WTC11 (cell line): Measurements from ENCODE around the gene KCNMB4. TPM values are rescaled to one million over a fixed set of nuclear protein-coding genes. Genes with fewer than 3 reads are reported as not detected.

ENCODE experiments used
- ATAC-seq: fragments of 200-7000 bp; cut with Tn5 transposase; 2 replicates; pipeline ENCODE4 v1.10.0; 2021; ENCODE audit warnings: mild to moderate bottlenecking, moderate library complexity
- CTCF ChIA-PET: fragments of 300-600 bp; sonication (Branson Sonifier 250); formaldehyde crosslinking; loops from one replicate; lab custom pipeline; 2021; ENCODE audit warnings: antibody characterized with exemption; lab: Charles Lee
- POLR2A ChIA-PET: fragments of 350-600 bp; sonication (Branson Sonifier 250); formaldehyde crosslinking; loops from one replicate; lab custom pipeline; 2021; ENCODE audit warnings: antibody characterized with exemption; lab: Charles Lee
- DNase-seq: peaks from one replicate; pipeline ENCODE4 v3.0.0; 2021; ENCODE audit warnings: low spot score
- H3K27ac Mint-ChIP-seq: 2 replicates; pipeline ENCODE4 v1.8.0; 2021; ENCODE audit warnings: mixed read lengths
- H3K27me3 Mint-ChIP-seq: 2 replicates; pipeline ENCODE4 v1.8.0; 2021; ENCODE audit warnings: low read depth, mild to moderate bottlenecking, moderate library complexity, mixed read lengths
- H3K36me3 Mint-ChIP-seq: 2 replicates; pipeline ENCODE4 v1.8.0; 2021; ENCODE audit warnings: mixed read lengths
- H3K4me1 Mint-ChIP-seq: 2 replicates; pipeline ENCODE4 v1.8.0; 2022; ENCODE audit warnings: mixed read lengths
- H3K4me3 Mint-ChIP-seq: 2 replicates; pipeline ENCODE4 v1.8.0; 2021; ENCODE audit warnings: mild to moderate bottlenecking, moderate library complexity, mixed read lengths
- H3K9me3 Mint-ChIP-seq: 2 replicates; pipeline ENCODE4 v1.8.0; 2021; ENCODE audit warnings: mixed read lengths
- CREB1 ChIP-seq: sonication (generic); formaldehyde crosslinking; IDR thresholded peaks from 2 replicates; pipeline ENCODE4 v1.8.0; 2023; ENCODE audit warnings: mild to moderate bottlenecking, missing genetic modification reagents
- ELF4 ChIP-seq: sonication (generic); formaldehyde crosslinking; IDR thresholded peaks from 2 replicates; pipeline ENCODE4 v1.8.1; 2022; ENCODE audit warnings: low read depth, mild to moderate bottlenecking, moderate library complexity, missing genetic modification reagents
- EMX1 ChIP-seq: fragments of 250-450 bp; sonication (Bioruptor Pico); IDR thresholded peaks from 2 replicates; pipeline ENCODE4 v1.8.0; 2021; ENCODE audit warnings: mild to moderate bottlenecking
- FOXP1 ChIP-seq: sonication (generic); formaldehyde crosslinking; IDR thresholded peaks from 2 replicates; pipeline ENCODE4 v1.8.0; 2022; ENCODE audit warnings: missing genetic modification reagents, mild to moderate bottlenecking, moderate library complexity, borderline replicate concordance
- GRHL2 ChIP-seq: fragments of 250-450 bp; sonication (Bioruptor Pico); IDR thresholded peaks from 2 replicates; pipeline ENCODE4 v1.8.0; 2022; ENCODE audit warnings: mild to moderate bottlenecking, moderate library complexity; ENCODE audit not compliant: insufficient replicate concordance, severe bottlenecking
- JAZF1 ChIP-seq: fragments of 250-450 bp; sonication (Bioruptor Pico); IDR thresholded peaks from 2 replicates; pipeline ENCODE4 v1.9.0; 2021; ENCODE audit warnings: moderate library complexity, mild to moderate bottlenecking, inconsistent platforms
- JUN ChIP-seq: sonication (generic); formaldehyde crosslinking; IDR thresholded peaks from 2 replicates; pipeline ENCODE4 v1.8.0; 2023; ENCODE audit warnings: mild to moderate bottlenecking, missing genetic modification reagents
- MXD4 ChIP-seq: fragments of 250-450 bp; sonication (Bioruptor Pico); IDR thresholded peaks from 2 replicates; pipeline ENCODE4 v1.8.0; 2021; ENCODE audit warnings: mild to moderate bottlenecking, moderate library complexity, borderline replicate concordance
- TCF7 ChIP-seq: sonication (generic); formaldehyde crosslinking; IDR thresholded peaks from 2 replicates; pipeline ENCODE4 v1.8.0; 2022; ENCODE audit warnings: mild to moderate bottlenecking, low read depth, missing genetic modification reagents, moderate library complexity
- TEAD1 ChIP-seq: sonication (generic); formaldehyde crosslinking; IDR thresholded peaks from 2 replicates; pipeline ENCODE4 v1.8.0; 2022; ENCODE audit warnings: mild to moderate bottlenecking, missing genetic modification reagents
- TEAD4 ChIP-seq: sonication (generic); formaldehyde crosslinking; IDR thresholded peaks from 2 replicates; pipeline ENCODE4 v1.8.0; 2022; ENCODE audit warnings: mild to moderate bottlenecking, missing genetic modification reagents
- ZBTB21 ChIP-seq: sonication (generic); formaldehyde crosslinking; IDR thresholded peaks from 2 replicates; pipeline ENCODE4 v1.8.1; 2023; ENCODE audit warnings: mild to moderate bottlenecking, missing genetic modification reagents, borderline replicate concordance
- ZNF219 ChIP-seq: sonication (generic); formaldehyde crosslinking; IDR thresholded peaks from 2 replicates; pipeline ENCODE4 v1.8.0; 2023; ENCODE audit warnings: missing genetic modification reagents, mild to moderate bottlenecking, borderline replicate concordance
- ZNF317 ChIP-seq: sonication (generic); formaldehyde crosslinking; IDR thresholded peaks from 2 replicates; pipeline ENCODE4 v1.8.1; 2023; ENCODE audit warnings: low read depth, mild to moderate bottlenecking, moderate library complexity, missing genetic modification reagents, borderline replicate concordance
- total RNA-seq: library from RNA; stranded (reverse); gene quantifications from 3 replicates; pipeline ENCODE4 v1.2.3, GENCODE V29; 2021
- TF ChIP-seq, protein P1 (sequence below): sonication (generic); formaldehyde crosslinking; IDR thresholded peaks from 2 replicates; pipeline ENCODE4 v1.8.1; 2023; ENCODE audit warnings: mild to moderate bottlenecking, missing genetic modification reagents, moderate library complexity
- TF ChIP-seq, protein P2 (sequence below): sonication (generic); formaldehyde crosslinking; IDR thresholded peaks from 2 replicates; pipeline ENCODE4 v1.8.1; 2023; ENCODE audit warnings: mild to moderate bottlenecking, missing genetic modification reagents, borderline replicate concordance
- TF ChIP-seq, protein P3 (sequence below): fragments of 250-450 bp; sonication (Bioruptor Pico); IDR thresholded peaks from 2 replicates; pipeline ENCODE4 v1.8.0; 2021; ENCODE audit warnings: mild to moderate bottlenecking
- TF ChIP-seq, protein P4 (sequence below): sonication (generic); formaldehyde crosslinking; IDR thresholded peaks from 2 replicates; pipeline ENCODE4 v1.8.1; 2022; ENCODE audit warnings: missing genetic modification reagents, borderline replicate concordance
- TF ChIP-seq, protein P5 (sequence below): fragments of 250-450 bp; sonication (Bioruptor Pico); IDR thresholded peaks from 2 replicates; pipeline ENCODE4 v1.9.0; 2021; ENCODE audit warnings: mild to moderate bottlenecking
- TF ChIP-seq, protein P6 (sequence below): fragments of 250-450 bp; sonication (Bioruptor Pico); IDR thresholded peaks from 2 replicates; pipeline ENCODE4 v1.9.0; 2021; ENCODE audit warnings: mild to moderate bottlenecking
- TF ChIP-seq, protein P7 (sequence below): fragments of 250-450 bp; sonication (Bioruptor Pico); IDR thresholded peaks from 2 replicates; pipeline ENCODE4 v2.1.2; 2022; ENCODE audit warnings: mild to moderate bottlenecking, moderate library complexity
- TF ChIP-seq, protein P8 (sequence below): sonication (generic); formaldehyde crosslinking; IDR thresholded peaks from 2 replicates; pipeline ENCODE4 v1.8.1; 2023; ENCODE audit warnings: mild to moderate bottlenecking, missing genetic modification reagents

The KCNMB4 gene
- total RNA-seq, 1 experiment from 2014 or later, result 23.3 TPM

DNA sequence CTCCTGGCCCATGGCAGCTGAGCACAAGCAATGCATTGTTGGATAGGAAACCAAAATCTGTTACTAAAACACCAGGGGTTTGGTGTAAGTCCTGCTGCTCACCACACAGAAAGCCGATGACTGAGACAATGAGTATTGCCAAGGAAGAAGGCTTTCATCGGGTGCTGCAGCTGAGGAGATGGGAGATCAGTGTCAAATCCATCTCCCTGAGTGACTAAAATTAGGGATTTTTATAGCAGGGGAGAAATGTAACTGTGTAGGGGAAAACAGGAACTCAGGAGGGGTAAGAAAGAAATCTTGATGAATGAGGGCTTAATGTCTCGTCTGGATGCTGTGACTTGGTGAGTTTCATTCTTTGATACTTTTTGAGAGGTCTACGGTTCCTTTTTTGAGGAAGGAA lies 97.9 kb downstream of the KCNMB4 start:
- POLR2A ChIA-PET, result no interaction called here
- H3K27ac Mint-ChIP-seq, result no peak overlapping the region
- peaks cover 6% of the 10 kb centered on the region for H3K27me3 Mint-ChIP-seq
- H3K36me3 Mint-ChIP-seq, result peaks cover 47% of the 10 kb centered on the region
- TF ChIP-seq ZNF317 (CRISPR knock-in tag) (no peak), TCF7 (CRISPR knock-in tag) (no peak), EMX1 (CRISPR knock-in tag) (no peak), ZBTB21 (no peak), ZNF219 (CRISPR knock-in tag) (no peak), TEAD4 (CRISPR knock-in tag) (no peak), FOXP1 (no peak), ELF4 (CRISPR knock-in tag) (no peak)
- TF ChIP-seq, protein P1, sequence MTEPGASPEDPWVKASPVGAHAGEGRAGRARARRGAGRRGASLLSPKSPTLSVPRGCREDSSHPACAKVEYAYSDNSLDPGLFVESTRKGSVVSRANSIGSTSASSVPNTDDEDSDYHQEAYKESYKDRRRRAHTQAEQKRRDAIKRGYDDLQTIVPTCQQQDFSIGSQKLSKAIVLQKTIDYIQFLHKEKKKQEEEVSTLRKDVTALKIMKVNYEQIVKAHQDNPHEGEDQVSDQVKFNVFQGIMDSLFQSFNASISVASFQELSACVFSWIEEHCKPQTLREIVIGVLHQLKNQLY (CRISPR knock-in tag), result no peak
- TF ChIP-seq, protein P2, sequence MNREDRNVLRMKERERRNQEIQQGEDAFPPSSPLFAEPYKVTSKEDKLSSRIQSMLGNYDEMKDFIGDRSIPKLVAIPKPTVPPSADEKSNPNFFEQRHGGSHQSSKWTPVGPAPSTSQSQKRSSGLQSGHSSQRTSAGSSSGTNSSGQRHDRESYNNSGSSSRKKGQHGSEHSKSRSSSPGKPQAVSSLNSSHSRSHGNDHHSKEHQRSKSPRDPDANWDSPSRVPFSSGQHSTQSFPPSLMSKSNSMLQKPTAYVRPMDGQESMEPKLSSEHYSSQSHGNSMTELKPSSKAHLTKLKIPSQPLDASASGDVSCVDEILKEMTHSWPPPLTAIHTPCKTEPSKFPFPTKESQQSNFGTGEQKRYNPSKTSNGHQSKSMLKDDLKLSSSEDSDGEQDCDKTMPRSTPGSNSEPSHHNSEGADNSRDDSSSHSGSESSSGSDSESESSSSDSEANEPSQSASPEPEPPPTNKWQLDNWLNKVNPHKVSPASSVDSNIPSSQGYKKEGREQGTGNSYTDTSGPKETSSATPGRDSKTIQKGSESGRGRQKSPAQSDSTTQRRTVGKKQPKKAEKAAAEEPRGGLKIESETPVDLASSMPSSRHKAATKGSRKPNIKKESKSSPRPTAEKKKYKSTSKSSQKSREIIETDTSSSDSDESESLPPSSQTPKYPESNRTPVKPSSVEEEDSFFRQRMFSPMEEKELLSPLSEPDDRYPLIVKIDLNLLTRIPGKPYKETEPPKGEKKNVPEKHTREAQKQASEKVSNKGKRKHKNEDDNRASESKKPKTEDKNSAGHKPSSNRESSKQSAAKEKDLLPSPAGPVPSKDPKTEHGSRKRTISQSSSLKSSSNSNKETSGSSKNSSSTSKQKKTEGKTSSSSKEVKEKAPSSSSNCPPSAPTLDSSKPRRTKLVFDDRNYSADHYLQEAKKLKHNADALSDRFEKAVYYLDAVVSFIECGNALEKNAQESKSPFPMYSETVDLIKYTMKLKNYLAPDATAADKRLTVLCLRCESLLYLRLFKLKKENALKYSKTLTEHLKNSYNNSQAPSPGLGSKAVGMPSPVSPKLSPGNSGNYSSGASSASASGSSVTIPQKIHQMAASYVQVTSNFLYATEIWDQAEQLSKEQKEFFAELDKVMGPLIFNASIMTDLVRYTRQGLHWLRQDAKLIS (CRISPR knock-in tag), result no peak
- TF ChIP-seq, protein P3, sequence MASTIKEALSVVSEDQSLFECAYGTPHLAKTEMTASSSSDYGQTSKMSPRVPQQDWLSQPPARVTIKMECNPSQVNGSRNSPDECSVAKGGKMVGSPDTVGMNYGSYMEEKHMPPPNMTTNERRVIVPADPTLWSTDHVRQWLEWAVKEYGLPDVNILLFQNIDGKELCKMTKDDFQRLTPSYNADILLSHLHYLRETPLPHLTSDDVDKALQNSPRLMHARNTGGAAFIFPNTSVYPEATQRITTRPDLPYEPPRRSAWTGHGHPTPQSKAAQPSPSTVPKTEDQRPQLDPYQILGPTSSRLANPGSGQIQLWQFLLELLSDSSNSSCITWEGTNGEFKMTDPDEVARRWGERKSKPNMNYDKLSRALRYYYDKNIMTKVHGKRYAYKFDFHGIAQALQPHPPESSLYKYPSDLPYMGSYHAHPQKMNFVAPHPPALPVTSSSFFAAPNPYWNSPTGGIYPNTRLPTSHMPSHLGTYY (CRISPR knock-in tag), result no peak
- DNase-seq, result no peak
- H3K9me3 Mint-ChIP-seq, result peaks cover 80% of the 10 kb centered on the region
- ATAC-seq, result no peak
- 0 out of 2 replicates have a peak, but pooled peaks cover 3% of the 10 kb centered on the region for H3K4me1 Mint-ChIP-seq
- CTCF ChIA-PET, result no interaction called here
- no peak overlapping the region for H3K4me3 Mint-ChIP-seq

DNA sequence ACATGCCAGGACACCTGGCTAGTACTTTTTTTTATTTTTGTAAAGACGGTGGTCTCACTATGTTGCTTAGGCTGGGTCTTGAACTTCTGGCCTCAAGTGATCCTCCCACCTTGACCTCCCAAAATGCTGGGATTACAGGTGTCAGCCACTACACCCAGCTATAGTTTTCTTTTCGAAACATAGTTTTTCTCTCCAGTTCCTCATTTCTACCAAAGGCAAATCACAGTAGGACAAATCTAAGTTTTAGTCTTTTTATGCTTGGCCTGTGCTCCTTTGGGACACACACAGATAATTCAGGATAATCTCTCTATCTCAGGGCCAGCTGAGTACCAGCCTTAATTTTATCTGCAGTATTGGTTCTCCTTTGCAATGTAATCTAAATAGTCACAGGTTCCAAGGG lies 100.7 kb downstream of the KCNMB4 start:
- CTCF ChIA-PET, result no interaction called here
- Mint-ChIP-seq H3K4me1 (0 out of 2 replicates have a peak, but pooled peaks cover 3% of the 10 kb centered on the region), H3K27me3 (peaks cover 6% of the 10 kb centered on the region), H3K36me3 (peaks cover 35% of the 10 kb centered on the region), H3K9me3 (peaks cover 61% of the 10 kb centered on the region), H3K27ac (no peak overlapping the region), H3K4me3 (no peak overlapping the region)
- POLR2A ChIA-PET, result no interaction called here
- DNase-seq (no peak), ATAC-seq (no peak)
- TF ChIP-seq, protein P4, sequence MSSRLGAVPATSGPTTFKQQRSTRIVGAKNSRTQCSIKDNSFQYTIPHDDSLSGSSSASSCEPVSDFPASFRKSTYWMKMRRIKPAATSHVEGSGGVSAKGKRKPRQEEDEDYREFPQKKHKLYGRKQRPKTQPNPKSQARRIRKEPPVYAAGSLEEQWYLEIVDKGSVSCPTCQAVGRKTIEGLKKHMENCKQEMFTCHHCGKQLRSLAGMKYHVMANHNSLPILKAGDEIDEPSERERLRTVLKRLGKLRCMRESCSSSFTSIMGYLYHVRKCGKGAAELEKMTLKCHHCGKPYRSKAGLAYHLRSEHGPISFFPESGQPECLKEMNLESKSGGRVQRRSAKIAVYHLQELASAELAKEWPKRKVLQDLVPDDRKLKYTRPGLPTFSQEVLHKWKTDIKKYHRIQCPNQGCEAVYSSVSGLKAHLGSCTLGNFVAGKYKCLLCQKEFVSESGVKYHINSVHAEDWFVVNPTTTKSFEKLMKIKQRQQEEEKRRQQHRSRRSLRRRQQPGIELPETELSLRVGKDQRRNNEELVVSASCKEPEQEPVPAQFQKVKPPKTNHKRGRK (CRISPR knock-in tag), result no peak
- TF ChIP-seq GRHL2 (no peak), JUN (no peak), EMX1 (CRISPR knock-in tag) (no peak), TEAD1 (CRISPR knock-in tag) (no peak), MXD4 (CRISPR knock-in tag) (no peak), JAZF1 (CRISPR knock-in tag) (no peak), CREB1 (no peak), TCF7 (CRISPR knock-in tag) (no peak)
- TF ChIP-seq, protein P5, sequence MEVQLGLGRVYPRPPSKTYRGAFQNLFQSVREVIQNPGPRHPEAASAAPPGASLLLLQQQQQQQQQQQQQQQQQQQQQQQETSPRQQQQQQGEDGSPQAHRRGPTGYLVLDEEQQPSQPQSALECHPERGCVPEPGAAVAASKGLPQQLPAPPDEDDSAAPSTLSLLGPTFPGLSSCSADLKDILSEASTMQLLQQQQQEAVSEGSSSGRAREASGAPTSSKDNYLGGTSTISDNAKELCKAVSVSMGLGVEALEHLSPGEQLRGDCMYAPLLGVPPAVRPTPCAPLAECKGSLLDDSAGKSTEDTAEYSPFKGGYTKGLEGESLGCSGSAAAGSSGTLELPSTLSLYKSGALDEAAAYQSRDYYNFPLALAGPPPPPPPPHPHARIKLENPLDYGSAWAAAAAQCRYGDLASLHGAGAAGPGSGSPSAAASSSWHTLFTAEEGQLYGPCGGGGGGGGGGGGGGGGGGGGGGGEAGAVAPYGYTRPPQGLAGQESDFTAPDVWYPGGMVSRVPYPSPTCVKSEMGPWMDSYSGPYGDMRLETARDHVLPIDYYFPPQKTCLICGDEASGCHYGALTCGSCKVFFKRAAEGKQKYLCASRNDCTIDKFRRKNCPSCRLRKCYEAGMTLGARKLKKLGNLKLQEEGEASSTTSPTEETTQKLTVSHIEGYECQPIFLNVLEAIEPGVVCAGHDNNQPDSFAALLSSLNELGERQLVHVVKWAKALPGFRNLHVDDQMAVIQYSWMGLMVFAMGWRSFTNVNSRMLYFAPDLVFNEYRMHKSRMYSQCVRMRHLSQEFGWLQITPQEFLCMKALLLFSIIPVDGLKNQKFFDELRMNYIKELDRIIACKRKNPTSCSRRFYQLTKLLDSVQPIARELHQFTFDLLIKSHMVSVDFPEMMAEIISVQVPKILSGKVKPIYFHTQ (CRISPR knock-in tag), result no peak
- TF ChIP-seq, protein P6, sequence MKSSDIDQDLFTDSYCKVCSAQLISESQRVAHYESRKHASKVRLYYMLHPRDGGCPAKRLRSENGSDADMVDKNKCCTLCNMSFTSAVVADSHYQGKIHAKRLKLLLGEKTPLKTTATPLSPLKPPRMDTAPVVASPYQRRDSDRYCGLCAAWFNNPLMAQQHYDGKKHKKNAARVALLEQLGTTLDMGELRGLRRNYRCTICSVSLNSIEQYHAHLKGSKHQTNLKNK (CRISPR knock-in tag), result no peak
- TF ChIP-seq, protein P7, sequence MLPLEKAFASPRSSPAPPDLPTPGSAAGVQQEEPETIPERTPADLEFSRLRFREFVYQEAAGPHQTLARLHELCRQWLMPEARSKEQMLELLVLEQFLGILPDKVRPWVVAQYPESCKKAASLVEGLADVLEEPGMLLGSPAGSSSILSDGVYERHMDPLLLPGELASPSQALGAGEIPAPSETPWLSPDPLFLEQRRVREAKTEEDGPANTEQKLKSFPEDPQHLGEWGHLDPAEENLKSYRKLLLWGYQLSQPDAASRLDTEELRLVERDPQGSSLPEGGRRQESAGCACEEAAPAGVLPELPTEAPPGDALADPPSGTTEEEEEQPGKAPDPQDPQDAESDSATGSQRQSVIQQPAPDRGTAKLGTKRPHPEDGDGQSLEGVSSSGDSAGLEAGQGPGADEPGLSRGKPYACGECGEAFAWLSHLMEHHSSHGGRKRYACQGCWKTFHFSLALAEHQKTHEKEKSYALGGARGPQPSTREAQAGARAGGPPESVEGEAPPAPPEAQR (CRISPR knock-in tag), result no peak
- TF ChIP-seq, protein P8, sequence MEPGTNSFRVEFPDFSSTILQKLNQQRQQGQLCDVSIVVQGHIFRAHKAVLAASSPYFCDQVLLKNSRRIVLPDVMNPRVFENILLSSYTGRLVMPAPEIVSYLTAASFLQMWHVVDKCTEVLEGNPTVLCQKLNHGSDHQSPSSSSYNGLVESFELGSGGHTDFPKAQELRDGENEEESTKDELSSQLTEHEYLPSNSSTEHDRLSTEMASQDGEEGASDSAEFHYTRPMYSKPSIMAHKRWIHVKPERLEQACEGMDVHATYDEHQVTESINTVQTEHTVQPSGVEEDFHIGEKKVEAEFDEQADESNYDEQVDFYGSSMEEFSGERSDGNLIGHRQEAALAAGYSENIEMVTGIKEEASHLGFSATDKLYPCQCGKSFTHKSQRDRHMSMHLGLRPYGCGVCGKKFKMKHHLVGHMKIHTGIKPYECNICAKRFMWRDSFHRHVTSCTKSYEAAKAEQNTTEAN, result no peak
